Activated CD4-positive, alpha-beta T cell treated with anti-CD3 and anti-CD28 coated beads for 1 hour (primary cell): ENCODE measurements around the gene NHSL2.

Experiments used
- DNase-seq: peaks from one replicate; pipeline ENCODE4 v3.0.0-alpha.2; 2020

Gene NHSL2

DNA sequence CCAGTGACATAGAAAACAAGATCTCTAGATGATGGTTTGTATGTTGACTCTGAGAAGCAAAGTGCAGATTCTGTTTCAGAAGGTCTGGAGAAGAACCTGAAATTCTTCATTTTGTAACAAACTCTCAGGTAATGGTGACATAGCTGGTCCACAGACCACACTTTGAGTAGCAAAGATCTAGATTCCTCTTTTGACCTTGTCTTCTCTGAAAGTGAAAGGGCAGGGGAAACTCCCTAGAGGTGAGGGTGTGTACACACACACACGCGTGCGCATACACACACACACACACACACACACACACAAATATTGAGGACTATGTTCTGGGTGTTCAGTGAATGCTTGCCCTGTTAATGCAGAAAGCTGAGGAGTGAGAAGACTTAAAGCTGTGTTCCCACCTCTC, 110.1 kb downstream of the NHSL2 start:
- DNase-seq, result no peak

DNA sequence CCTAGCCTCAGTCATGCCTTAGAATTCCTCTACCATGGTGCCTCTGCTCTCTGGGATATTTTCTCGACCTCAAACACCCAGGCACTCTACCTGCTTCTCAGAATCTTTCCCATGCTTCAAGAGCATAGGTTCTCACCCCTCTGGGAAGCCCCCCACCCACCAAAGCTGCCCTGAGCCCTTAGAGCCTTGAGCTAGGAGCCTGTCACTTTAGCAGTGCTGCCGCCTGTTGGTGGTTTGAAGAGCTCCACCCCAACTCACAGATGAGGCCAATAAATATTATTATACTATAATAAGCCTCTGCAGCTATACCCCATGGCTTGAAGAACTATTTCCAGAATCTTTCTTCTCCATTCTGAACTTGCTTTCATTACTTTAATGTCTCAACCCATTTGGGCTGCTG, 111.3 kb downstream of the NHSL2 start:
- no peak for DNase-seq

DNA sequence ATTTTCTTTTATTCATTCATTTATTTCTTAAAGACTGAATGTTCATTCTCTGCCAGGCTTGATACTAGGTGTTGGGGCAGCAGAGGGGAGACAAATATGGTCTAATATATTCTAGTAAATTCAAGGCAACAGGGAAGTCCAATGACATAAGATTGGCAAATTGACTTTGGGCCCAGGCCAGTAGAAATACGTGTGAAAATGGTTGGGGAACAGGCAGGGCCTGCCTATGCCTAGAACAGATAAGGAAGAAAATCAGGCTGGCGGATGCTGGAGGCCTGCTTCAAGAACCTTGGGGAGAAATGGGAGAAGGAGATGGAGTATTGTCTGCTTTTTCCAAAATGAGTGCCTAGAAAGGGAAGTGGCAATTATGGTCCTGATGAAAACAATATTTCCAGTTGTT, 112.4 kb downstream of the NHSL2 start:
- no peak for DNase-seq

DNA sequence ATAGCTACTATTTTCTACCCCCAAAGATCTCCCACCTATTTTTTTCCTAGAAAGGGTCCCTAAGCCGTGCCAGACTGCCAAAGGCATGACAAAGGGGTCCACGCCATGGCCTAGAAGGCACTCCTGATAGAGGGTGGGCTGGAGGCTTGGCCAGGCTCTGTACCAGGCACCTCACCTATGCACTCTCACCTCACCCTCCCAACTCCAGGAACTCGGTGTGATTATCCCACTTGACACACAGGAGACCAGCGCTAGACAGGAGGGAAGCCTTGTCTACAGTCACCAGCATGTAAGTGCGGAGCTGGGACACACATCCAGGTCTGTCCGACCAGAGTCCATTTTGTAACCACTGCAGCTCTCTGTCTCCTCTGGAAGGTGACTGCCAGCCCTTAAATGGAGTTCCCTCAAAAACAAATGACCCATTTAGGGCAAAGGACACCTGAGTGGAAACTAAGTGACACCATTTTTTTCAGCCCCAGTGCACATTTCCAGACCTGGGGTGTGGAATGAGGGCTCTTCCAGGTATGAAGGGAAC, 114.7 kb downstream of the NHSL2 start:
- no peak for DNase-seq

DNA sequence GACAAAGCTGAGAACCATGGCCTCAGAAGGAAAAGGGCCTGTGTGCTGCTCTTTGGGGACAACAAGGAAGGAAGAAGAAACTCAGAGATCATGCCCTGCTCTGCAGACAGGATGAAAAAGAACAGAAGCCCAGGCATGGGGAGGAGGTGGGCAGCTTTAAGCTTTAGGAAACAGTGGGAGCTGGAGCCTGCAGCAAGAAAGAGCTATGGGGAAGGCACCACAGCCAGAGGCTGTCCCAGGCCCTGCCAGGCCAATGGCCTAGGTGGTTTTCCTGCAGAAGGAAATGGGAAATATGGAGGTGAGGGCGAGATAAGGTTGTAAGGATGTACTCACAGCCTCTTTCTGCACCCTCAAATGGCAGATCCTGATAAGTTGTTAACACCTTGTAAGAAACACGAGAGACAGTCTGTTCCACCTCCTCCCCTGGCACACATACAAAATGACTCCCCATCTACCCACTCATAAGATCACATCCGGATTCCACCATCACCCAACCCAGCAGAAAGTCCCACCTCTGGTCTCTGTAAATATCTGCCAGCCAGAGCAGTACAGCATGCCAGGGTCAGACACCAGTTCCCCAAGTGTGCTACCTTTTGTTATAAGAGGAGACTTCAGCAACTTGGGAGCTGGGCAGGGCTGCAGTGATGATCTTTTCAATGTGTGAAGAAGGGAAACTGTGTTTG, 115.8 kb downstream of the NHSL2 start:
- no peak for DNase-seq

DNA sequence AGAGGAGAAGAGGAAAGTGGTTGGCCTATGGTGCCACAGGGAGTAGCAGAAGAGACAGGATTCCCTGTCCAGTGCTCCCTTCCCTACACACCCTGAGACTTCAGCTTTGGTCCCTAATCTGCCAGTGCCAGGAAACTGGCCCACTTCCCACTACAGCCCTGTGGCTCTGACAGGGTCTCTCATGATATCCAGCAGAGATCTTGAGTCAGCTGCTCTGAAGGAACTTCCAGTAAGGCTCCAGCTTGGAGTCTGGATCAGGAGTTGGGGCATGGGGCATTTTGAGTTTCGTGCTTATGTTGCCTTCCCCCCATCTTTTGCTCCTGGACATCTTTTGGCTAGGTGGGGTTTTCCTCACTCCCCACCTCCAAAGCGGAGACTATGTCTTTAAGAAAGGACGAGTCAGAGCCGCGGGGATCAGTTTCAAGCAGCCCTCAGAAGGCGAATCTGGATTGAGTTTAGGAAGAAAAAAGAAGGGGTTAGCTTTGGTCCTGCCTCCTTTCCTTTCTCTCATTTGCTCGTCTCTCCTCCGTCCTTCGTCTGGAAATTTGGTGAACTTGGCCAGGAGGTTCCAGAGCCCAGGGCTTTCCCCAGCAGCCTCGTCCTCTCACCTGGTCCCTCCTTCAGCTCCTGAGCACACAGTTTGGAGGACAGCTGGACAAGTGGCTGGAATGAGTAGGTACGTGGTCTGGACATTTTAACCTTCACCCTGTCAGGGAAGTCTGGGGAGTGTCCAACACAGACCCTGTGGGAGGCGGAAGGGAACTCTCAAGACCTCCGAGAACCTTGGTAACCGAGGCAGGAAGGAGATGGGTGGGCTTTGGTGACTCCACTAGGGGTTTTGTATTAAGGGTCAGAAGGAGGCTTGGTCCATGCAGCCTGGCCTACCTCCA, 116.6 kb downstream of the NHSL2 start:
- DNase-seq, result no peak

DNA sequence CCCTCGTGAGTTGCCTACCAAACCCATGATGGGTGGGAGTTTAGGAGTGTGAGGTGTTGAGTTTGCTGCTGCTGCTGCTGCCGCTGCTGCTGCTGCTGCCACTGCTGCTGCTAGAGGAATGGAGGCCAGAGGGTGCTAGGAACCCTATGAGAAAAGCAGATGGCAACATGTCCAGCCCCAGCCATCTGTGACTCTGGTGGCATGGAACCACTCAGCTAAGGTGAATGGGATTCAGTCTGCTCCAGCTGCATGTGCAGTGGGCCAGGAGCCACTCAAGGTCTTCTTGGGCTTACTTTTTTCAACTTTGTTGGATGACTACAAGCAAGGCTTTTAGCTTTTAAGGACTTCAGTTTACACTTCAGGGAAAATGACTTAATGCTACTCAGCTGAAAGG, 117.3 kb downstream of the NHSL2 start:
- no peak for DNase-seq

DNA sequence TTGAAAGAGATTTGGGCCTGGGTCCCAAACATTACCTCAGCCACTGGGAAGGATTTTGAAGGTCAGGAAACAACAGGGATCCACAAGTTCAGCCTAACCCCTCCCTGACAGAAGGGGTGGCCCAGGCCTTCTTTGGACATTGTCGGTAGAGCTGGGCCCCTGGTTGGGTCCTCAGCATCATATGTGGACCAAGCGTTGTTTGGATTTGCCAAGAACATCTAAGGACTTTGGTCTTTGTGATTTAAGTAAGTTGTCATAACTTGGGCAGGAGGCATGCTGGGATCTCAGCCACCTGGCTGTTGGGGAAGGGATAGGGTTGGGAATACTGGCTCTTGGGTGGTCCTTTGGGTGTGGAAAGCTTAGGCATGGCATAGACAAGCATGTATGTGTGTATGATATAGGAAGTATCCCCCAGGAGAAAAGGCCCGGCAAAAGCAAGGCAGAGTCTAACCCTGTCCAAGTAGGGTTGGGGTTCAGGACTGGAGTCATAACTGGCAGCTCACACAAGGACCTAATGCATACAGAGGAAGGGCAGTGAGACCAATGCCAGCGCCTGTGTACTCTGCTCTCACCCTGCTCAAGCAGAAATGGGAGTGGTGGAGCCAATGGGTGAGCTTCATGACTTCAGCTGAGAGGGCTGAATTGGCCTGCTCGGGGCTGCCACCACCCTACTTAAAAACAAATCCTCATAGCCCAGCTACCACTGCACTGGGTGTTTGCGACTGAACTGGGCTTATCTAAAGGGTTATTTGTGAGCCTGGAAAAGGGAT, 118.2 kb downstream of the NHSL2 start:
- no peak for DNase-seq

DNA sequence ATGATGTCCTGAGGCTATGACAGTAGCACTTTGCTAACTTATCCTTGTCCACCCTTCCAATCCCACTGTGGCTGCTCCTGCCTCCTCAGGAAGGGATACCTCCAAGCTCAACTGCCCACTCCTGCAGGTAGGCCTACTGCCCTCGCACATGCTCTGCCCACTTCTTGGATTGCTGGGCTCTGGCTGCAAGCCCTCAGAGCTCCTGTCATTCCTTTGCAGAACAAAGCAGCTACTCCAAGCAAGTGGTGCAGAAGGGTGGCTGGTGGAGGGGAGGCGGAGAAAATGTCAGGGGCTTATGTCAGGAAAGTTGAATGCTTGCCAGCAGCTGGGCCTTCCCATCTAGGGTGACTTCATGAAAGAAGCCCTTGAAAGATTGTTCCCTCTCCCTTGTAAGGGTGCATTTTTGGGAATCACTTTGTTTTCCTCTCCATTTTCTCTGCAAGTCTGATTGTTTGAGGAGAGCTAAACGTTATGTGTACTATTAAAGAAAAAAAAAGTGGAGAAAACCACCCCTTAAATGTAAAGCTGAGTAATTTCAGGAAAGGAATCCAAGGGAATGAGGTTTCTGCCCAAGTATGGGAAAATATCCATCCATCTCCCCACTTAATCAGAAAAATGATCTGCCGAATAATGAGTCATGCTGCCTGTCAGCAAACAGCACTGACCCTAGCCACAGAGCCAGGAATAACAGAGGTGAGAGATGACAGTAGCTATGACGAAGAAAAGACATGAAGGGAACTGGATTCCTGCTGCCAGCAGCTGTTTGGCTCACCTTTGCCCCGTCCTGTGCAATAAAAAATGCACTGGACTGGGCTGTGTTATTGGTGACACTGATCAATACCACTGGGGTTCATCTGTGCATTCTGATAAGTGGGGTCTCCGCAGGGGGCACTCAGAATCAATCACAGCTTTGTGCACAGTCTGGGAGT, 119.1 kb downstream of the NHSL2 start:
- no peak for DNase-seq

DNA sequence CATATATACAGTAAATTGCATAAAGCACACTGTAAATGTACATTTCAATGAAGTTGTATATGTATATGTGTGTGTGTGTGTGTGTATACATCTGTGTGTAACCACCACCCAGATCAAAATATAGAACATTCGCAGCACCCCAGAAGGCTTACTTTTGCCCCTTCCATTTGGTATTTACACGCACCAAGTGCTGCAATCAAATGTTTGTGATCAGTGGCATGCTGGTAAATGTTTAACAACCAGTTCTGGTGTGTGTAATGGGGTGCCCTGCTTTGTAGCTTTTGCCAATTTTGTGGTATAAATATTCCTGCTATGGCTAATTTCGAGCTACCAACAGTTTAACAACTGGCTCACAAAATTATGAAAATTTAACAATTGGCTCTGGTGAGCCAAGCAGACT, 119.8 kb downstream of the NHSL2 start:
- no peak for DNase-seq

DNA sequence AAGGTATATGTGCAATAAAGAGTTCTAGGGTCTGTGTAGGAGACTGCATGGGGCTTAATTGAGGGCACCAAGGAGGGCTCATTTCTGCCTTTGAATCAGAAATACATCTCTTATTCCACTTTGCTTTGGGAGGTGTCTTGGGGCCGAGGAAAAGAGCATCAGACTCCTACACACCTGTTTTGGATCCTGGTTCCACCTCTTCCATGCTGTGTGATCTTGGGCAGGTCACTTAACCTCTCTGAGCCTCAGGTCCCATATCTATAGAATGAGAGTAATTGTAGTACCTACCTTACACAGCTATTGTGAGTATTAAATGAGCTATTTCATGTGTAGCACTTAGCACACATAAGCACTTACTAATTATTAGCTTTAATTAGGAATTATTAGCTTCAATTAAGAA, 120.5 kb downstream of the NHSL2 start:
- DNase-seq, result no peak

DNA sequence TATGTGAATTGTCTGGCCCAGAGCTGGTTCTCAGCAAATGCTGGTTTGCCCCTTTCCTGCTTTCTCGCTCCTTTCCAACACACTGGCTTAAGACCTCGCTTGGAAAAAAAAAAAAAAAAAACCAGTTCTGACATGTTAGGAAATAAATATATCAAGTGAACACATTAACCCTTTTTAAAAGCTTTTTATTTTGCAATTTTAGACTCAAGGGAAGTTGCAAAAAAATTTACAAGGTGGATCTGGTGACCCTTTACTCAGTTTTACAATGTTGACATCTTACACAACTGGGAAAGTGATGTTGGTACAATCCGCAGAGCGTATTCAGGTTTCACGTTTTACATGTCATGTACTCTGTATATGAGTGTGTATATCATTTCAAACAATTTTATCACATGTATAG, 121.0 kb downstream of the NHSL2 start:
- DNase-seq, result no peak

DNA sequence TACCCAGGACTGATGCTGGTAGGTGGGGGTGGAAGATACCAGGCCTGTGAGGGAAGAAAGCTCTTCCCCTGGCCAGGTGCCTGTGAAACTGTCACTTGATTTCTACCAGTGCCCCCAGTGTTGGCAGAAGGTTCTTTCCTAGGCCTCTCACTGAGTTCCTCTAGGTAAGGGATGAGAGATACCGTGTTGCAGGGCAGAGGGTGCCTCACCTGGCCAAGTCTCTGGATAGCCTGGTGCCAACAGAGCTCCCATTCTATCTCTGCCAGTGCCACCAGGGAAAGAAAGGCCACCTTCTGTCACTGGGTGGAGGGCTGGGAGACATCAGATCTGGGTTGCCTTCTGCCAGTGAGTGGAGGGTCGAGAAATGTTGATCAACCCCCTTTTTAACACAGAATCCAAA, 127.0 kb downstream of the NHSL2 start:
- DNase-seq, result no peak

DNA sequence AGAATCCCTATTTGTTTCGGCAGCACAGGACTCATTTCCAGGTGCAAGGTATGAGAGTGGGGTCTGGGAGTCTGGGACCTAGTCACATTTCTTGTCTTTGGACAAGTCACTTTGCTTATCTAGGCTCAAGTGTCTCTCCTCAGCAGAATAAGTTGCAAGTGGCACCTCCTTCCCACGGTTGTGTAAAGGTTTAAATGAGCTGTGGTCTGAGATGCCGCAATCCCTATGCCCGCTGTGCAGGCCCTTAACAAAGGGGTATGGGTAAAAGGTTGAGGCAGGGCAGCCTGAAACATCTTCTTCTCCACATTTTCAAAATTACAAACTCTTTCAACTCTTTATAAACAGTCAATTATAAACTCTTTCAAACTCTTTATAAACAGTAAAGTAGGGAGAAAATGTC, 127.4 kb downstream of the NHSL2 start:
- no peak for DNase-seq

DNA sequence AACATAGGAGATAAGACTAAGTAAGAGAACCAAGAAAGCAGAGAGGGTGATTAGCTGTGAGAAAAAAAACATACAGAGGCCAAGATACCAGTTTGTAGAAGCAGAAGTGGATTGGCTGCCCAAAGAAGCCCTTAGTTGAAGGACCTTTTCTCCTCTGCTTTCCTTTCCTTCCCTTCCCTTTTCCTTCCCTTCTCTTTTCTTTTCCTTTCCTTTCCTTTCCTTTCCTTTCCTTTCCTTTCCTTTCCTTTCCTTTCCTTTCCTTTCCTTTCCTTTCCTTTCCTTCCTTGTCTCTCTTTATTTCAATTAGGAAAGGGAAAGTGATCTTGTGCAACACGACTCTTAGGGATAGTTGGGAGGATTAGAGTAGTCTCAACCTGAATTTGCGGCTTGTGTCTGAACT, 128.2 kb downstream of the NHSL2 start:
- DNase-seq, result no peak

DNA sequence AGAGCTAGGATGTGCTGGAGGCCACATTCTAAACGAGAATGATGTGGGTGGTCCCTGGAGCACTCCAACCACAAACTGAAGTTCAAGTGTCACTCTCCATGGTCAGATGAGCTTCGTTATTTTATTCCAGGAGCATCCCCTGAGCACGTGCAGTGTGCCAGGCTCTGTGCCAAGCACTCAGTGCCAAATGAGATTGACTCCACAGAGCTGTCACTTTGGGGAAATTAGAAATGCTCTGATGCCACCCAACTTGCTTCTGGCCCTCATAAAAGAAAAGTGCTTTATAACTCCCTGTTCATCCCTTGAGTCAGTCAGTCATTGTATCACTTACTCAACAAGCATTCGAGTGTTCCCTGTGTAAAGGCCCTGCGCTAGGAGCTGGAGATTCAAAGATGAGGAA, 129.9 kb downstream of the NHSL2 start:
- no peak for DNase-seq

DNA sequence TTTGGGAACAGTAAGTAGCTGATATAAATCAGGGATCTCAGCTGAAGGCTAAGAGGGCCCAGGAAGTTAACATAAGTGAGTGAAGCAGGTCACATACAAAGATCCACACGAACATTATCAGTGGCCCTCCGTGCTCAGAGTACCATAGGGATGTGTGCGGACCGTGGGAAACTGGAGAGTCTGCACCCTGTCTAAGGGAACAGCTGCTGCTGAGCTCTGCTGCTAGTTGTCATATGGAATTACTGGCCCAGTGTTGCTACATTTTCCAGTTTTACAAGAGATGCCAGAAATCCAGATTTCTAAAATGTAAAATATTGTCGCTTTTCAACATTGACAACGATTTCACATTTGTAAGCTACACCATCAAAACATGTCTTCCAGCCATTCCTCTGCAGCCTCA, 130.5 kb downstream of the NHSL2 start:
- DNase-seq, result no peak

DNA sequence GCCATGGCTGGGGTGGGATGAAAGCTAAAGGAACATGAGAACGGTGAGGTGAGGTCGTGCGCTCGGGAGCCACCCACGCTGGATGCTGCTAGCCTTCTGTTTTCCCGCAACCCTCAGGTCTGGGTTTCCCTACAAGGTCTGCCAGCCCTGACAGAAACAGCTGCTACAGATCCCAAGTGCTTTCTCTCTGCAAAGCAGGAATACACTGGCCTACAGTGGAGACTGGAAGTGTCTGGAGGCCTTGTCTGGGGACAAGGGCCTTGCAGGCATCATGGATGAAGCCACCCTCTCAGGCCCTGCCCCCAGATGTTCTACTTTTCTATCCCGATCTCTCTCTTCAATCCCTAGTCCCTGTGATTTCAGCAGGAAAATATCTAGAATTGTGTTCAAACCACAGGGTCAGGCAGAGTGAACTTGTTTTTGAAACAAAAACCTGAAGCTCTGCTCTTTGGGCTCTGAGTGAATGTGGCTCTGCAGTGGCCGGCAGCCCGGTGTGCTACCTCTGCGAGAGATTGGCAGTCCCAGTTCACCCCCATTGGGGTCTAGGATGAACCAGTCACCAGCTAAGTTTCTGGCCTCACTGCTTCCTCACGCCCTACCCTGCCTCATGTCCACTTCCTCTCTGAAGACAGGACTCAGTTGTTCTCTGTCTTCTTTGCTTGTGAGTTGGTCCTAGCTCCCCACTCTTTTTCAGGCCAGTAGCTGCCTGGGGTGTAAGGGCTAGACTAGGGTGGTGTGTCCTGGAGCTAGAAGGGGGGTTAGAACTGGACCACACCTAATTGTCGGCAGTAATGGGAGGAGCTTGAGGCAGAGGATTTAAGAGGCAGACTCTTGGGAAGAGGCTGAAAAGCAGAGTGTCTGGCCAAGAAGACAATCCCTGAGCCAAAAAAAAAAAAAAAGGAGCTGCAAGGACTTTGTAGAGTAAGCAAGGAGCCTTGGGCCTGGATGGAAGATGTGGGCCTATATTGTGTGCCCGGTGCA, 131.5 kb downstream of the NHSL2 start:
- no peak for DNase-seq

DNA sequence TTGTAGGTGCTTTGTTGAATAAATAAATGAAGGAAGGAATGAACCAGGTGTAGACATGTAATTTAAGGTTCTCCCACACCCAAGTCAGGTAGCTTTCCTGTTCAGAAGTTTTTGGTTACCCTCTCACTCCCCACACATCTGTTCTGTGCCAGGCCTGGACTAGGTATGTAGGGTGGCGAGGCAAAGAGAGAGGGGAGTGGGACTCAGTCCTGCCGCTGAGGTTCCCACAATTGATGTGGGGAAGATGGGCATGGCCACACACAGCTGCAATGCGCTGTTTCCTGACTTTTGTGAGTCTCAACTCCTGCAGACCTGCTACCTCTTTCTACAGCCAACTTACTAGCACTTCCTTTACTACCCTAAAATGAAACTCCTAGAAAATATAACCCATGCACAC, 132.2 kb downstream of the NHSL2 start:
- DNase-seq, result no peak

DNA sequence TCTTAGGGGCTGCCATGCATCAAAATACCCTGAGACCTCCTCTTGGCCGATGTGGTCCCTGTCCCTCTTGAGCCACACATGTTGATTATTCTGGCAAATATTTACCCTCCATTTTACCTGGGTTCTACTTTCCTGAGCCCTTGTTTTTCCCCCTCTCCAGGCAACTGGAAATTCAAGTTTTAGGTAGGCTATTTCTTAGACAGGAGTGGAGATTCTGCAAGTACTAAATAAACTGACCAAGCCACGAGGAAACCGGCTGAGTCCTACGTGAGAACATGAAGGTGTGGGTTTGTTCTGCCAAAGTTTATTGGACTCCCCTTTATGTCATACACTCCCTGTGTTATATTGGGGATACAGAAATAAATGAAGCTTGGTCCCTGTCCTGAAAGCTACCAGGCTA, 133.0 kb downstream of the NHSL2 start:
- DNase-seq, result no peak

DNA sequence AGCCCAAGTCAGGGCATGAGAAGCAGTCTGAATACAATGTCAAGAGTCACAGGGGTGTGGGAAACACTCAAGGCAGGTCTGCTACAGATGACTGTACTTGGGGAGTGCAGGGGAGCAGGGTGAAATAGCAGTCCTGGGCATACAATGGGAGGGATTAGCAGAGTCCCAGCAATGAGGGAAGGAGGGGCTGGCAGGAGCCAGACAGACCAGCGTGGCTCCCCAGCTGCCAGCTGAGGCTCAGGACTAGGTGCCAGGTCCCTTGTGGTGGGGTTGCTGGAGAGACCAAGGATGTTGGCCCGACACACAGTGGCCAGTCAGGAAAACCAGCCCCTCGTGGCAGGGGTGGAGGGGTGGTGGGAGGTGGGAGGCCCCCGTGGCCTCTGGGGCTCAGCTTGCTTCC, 134.5 kb downstream of the NHSL2 start:
- no peak for DNase-seq
